NOMO-1 (cell line): ENCODE results near the gene NAPSA.
A peak's percentile ranks its signal among the peaks of the same experiment; 100 is the strongest.
"Not testable (repeated sequence)": the region's sequence is repeated elsewhere in the genome, so short reads cannot be mapped to it uniquely, and the experiment has no call there.

Experiments used
- DNase-seq, 2 experiments: peaks; one replicate each; lab custom pipeline; 2025; ENCODE audit not compliant: unreplicated experiment in 2 of 2; lab: John Stamatoyannopoulos, UW

The NAPSA gene

GRCh38 chr19:50361290-50362029 is 4.0 kb downstream of the NAPSA start:
- DNase-seq, result no peak

- no peak for DNase-seq
Measured at GRCh38 chr19:50359328-50359818, 6.1 kb downstream of the NAPSA start.

DNA sequence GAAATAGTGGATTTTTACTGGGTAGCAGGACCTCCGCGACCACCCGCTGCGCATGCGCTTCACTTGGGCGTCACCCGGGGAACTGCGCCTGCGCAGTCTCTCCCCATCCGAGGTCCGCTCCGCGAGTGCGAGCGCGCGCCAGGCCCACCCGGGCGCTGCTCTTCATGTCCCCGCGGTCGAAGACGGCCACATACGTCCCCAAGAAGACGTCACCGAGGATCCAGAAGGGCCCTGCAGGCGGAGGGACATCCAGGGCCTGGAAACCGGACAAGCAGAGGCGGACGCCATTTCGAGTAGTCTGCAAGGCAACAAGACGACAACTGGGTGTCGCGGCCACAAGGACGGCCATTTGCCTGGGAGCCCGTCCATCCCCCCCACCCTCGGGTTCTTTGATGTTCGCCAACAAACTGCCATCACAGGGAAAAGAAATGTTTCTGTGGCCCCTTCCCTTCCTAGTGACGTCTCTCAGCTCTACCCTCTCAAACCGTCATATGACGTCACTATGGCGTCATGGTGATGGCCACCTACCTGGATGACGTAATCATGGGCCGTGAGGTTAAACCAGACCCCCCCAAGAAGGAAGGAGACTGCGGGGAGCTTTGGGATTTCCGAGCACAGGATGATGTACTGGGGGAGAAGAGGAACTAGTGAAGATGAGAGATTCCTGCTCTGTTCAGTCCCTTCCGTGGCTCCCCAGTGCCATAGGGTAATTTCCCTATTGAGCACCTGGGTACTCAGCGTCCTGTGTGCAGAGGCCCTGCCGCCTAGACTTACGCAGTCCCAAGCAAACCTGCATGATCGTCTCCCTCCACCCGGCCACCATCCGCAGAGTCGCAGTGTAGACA is 6.7 kb downstream of the NAPSA start:
- peak; percentile 63 to 78 for DNase-seq

DNA sequence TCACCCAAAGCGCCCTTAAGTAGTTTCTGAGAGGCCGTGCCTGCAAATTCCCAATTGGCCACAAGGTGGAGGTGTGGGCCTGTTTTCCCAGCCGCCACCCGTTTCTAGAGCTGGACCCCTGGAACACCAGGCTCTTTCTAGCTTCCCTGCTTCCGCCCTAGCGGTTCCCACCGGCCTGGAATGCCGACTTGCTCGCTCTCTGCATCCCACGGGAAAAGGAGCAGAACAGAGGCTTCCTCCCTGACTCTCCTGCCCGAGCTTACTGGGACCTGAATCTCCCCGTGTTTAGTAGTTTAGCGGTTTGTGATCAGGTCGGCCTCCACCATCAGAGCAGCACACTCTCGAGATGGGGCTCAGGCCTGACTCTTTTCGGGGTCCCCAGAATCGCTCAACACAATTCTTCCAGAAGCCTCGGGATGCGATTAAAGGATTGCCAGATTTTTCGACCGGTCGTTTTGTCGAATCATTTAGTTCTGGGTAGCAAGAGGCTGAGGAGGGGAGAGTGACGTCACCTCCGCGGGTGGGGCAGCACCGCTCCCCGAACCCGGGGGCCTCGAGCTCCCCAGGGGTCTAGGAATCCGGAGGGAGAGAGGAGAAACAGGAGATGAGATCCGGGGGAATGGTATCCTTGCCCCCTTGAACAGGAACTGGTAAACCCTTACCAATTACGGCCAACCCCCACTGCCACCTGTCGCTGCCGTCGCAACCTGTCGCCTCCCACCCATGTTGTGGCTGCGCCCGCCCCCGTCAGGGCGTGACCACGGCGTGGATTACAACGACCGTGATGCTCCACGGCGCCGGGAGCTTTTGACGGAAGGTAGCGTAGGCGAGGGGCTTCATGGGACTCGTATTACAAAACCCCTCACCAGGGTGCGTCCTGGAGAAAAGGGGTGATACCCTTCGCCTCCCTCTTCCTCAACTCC is 8.0 kb downstream of the NAPSA start:
- peak; percentile 73 to 77 for DNase-seq

GRCh38 chr19:50356691-50357177 is 8.7 kb downstream of the NAPSA start:
- no peak for DNase-seq

- DNase-seq, result not testable (repeated sequence)
Measured at GRCh38 chr19:50353487-50353880, 12.0 kb downstream of the NAPSA start.

DNA sequence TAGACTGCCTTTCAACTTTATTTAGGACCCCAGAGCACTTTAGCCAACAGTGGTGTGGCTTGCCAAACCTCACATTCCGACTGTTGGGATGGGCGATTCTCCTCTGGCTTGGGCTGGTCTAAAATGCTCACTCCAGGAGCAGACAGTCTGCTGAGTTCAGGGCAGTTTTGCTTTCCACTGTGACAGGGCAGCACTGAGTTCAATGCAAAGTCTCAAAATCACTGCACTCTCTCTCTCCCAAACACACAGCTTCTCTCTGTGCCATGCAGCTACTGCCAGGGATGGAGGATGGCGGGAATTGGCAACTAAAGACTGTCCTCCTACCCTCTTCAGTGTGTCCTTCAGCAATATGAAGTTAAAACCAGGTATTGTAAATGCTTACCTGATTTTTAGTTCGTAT is 13.2 kb downstream of the NAPSA start:
- no peak for DNase-seq

- peak in 1 of 2 experiments; percentile 14 for DNase-seq
Measured at GRCh38 chr19:50349277-50350057, 16.0 kb downstream of the NAPSA start.

DNA sequence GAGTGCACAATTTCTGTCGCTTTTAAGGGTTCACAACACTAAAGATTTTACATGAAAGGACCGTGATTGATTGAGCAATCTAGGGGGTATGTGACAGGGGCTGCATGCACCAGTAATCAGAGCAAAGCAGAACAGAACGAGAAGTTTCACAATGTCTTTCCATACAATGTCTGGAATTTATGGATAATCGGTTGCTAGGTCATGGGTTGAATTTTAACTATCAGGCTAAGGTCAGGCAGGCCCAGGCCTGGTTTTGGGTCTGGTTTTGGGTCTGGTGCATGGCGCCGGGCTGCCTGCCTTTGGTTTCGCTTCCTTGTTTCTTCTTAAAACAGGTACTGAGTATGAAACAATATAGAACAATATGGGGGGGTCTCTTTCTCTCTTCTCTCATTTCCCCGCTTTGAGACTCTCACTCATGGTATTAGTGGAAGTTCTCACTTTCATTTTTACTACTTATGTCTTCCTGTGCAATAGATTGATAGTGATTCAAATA is 18.3 kb downstream of the NAPSA start:
- peak in 1 of 2 experiments; percentile 71 for DNase-seq

- peak; percentile 90 to 91 for DNase-seq
Measured at GRCh38 chr19:50344661-50345318, 20.6 kb downstream of the NAPSA start.

GRCh38 chr19:50341091-50341564 is 24.3 kb downstream of the NAPSA start:
- peak; percentile 79 to 96 for DNase-seq

GRCh38 chr19:50340331-50340730 is 25.1 kb downstream of the NAPSA start:
- peak in 1 of 2 experiments; percentile 30 for DNase-seq

- not testable (repeated sequence) for DNase-seq
Measured at GRCh38 chr19:50337031-50337430, 28.4 kb downstream of the NAPSA start.

GRCh38 chr19:50334741-50335421 is 30.6 kb downstream of the NAPSA start:
- no peak for DNase-seq

- peak; percentile 83 to 84 for DNase-seq
Measured at GRCh38 chr19:50333737-50334617, 31.5 kb downstream of the NAPSA start.

DNA sequence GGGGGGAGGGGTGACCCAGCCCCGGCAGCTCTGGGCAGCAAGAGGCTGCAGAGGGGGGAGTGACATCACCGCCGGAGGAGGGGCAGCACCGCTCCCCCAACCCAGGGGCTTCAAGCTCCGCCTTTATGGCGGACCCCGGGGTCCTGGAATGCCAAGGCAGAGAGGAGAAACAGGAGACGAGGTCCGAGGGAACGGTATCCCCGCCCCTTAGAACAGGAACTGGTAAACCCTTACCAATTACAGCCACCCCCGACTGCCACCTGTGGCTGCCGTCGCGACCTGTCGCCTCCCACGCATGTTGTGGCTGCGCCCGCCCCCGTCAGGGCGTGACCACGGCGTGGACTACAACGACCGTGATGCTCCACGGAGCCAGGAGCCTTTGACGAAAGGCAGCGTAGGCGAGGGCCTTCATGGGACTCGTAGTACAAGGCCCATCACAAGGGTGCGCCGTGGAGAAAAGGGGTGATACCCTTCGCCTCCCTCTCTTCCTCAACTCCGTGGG is 32.2 kb downstream of the NAPSA start:
- DNase-seq, result peak; percentile 92 to 95
